Naive thymus-derived CD4-positive, alpha-beta T cell (primary cell): ENCODE data around the gene IL4I1. TPM values are rescaled to one million over a fixed set of nuclear protein-coding genes. Genes with fewer than 3 reads are reported as not detected.

ENCODE experiments used
- ATAC-seq: fragments of 150-1000 bp; cut with Tn5 transposase; 2 replicates; pipeline ENCODE4 v1.10.0; 2021; ENCODE audit warnings: mild to moderate bottlenecking, moderate library complexity
- CTCF ChIA-PET: fragments of 350-600 bp; sonication (Branson Sonifier 250); formaldehyde crosslinking; loops from one replicate; lab custom pipeline; 2021; ENCODE audit warnings: antibody characterized with exemption; lab: Charles Lee
- POLR2A ChIA-PET: fragments of 350-600 bp; sonication (Branson Sonifier 250); formaldehyde crosslinking; loops from one replicate; lab custom pipeline; 2021; ENCODE audit warnings: antibody characterized with exemption, inconsistent platforms; lab: Charles Lee
- DNase-seq, 9 donors: peaks; one replicate each; pipeline versions ENCODE4 v3.0.0 to v3.0.0-alpha.2; 2020 to 2022; ENCODE audit warnings: mixed read lengths in 1 of 9
- H3K27ac ChIP-seq: one replicate; pipeline ENCODE4 v1.7.0; 2013; ENCODE audit warnings: mild to moderate bottlenecking, low read depth, low read length, moderate library complexity
- H3K27me3 ChIP-seq, 2 donors: one replicate each; pipeline ENCODE4 v1.7.0; 2013; ENCODE audit warnings: low read length in 2 of 2, mild to moderate bottlenecking in 2 of 2, moderate library complexity in 2 of 2; ENCODE audit not compliant: control insufficient read depth in 2 of 2, insufficient read depth in 2 of 2
- H3K36me3 ChIP-seq, 3 experiments: 1 replicate in 2 of 3; 2 replicates in 1 of 3; pipeline ENCODE4 v1.7.0; 2013; ENCODE audit warnings: low read length in 3 of 3, mild to moderate bottlenecking in 3 of 3, moderate library complexity in 1 of 3; ENCODE audit not compliant: insufficient read depth in 3 of 3, control insufficient read depth in 2 of 3
- H3K4me1 ChIP-seq, 2 donors: one replicate each; pipeline ENCODE4 v1.7.0; 2013; ENCODE audit warnings: low read length in 2 of 2, mild to moderate bottlenecking in 2 of 2, moderate library complexity in 1 of 2; ENCODE audit not compliant: control insufficient read depth in 2 of 2, insufficient read depth in 2 of 2
- H3K4me3 ChIP-seq: 2 replicates; pipeline ENCODE4 v1.7.0; 2013; ENCODE audit warnings: mild to moderate bottlenecking, low read length
- H3K9me3 ChIP-seq, 3 experiments: 1 replicate in 2 of 3; 2 replicates in 1 of 3; pipeline ENCODE4 v1.7.0; 2013; ENCODE audit warnings: low read length in 3 of 3; ENCODE audit not compliant: control insufficient read depth in 2 of 3
- H3K27ac Mint-ChIP-seq, 9 donors: one replicate each; pipeline ENCODE4 v1.8.0; 2020 to 2022; ENCODE audit warnings: mixed read lengths in 9 of 9, mild to moderate bottlenecking in 8 of 9, moderate library complexity in 5 of 9, inconsistent platforms in 2 of 9
- H3K27me3 Mint-ChIP-seq, 5 donors: one replicate each; pipeline ENCODE4 v1.8.0; 2021 to 2022; ENCODE audit warnings: mixed read lengths in 5 of 5, mild to moderate bottlenecking in 1 of 5
- H3K36me3 Mint-ChIP-seq, 5 donors: one replicate each; pipeline ENCODE4 v1.8.0; 2020 to 2022; ENCODE audit warnings: mixed read lengths in 5 of 5, mild to moderate bottlenecking in 3 of 5, inconsistent platforms in 1 of 5
- H3K4me1 Mint-ChIP-seq, 7 donors: one replicate each; pipeline ENCODE4 v1.8.0; 2020 to 2022; ENCODE audit warnings: mixed read lengths in 7 of 7, mild to moderate bottlenecking in 3 of 7, inconsistent platforms in 1 of 7
- H3K4me3 Mint-ChIP-seq, 10 donors: one replicate each; pipeline ENCODE4 v1.8.0; 2020 to 2022; ENCODE audit warnings: mild to moderate bottlenecking in 10 of 10, mixed read lengths in 10 of 10, moderate library complexity in 6 of 10, inconsistent platforms in 2 of 10
- H3K9me3 Mint-ChIP-seq, 11 donors: one replicate each; pipeline ENCODE4 v1.8.0; 2020 to 2022; ENCODE audit warnings: mixed read lengths in 11 of 11, mild to moderate bottlenecking in 4 of 11, inconsistent platforms in 1 of 11, moderate library complexity in 1 of 11
- intact Hi-C, 2 donors: fragments of 100-400 bp; cut with micrococcal nuclease; formaldehyde crosslinking; loops; one replicate each; pipeline ENCODE4 v1.15.1; 2023
- polyA plus RNA-seq, 2 donors: library from polyadenylated mRNA; unstranded; fragments of 300-500 nt; fragmentation: Illumina TruSeq; gene quantifications; one replicate each; pipeline ENCODE4 v1.2.3, GENCODE V29; 2021
- total RNA-seq, 6 experiments: library from RNA in 5 of 6; stranded (reverse) in 5 of 6; gene quantifications; 1 replicate in 5 of 6; 2 replicates in 1 of 6; pipeline ENCODE4 v1.2.3 and lab custom pipeline; 2021 to 2026

The IL4I1 gene
- total and polyA plus RNA-seq, 7 experiments from 2014 or later: 1.2 to 6.8 (median 1.9) TPM; not detected in 2

- ATAC-seq (peak; percentile 4), DNase-seq (no peak)
- H3K4me3 Mint-ChIP-seq: no peak overlapping the region
- POLR2A ChIA-PET: interaction anchor here (1.1 to 1.7 kb wide), 4 partner anchors 8 to 27 kb away, joined by 4 to 6 read pairs (median 4); partner anchors contain the start of genes PNKP and PTOV1
- H3K27ac Mint-ChIP-seq: no peak overlapping the region
- peaks cover 3 to 10% (median 6%) of the 10 kb centered on the region in 7 donors for H3K4me1 Mint-ChIP-seq
- no peak overlapping the region for H3K27ac ChIP-seq
- peaks cover 0 to 1% (median 0%) of the 10 kb centered on the region in 11 donors for H3K9me3 Mint-ChIP-seq
- intact Hi-C loops: no loop called here
- no peaks in the 10 kb centered on the region for H3K27me3 ChIP-seq
- H3K4me3 ChIP-seq: no peak overlapping the region
- no peaks in the 10 kb centered on the region for H3K27me3 Mint-ChIP-seq
- CTCF ChIA-PET: interaction anchor here (0.7 kb wide), 1 partner anchor 27 kb away, joined by 3 read pairs; no protein-coding TSS in a partner anchor
- peaks cover 0 to 14% (median 3%) of the 10 kb centered on the region in 5 donors for H3K36me3 Mint-ChIP-seq
- peaks cover 0 to 86% (median 3%) of the 10 kb centered on the region in 3 experiments for H3K36me3 ChIP-seq
- no peaks in the 10 kb centered on the region for H3K9me3 ChIP-seq
- H3K4me1 ChIP-seq: no peaks in the 10 kb centered on the region
Measured at GRCh38 chr19:49858088-49858985, 38.4 kb downstream of the IL4I1 start.

DNA sequence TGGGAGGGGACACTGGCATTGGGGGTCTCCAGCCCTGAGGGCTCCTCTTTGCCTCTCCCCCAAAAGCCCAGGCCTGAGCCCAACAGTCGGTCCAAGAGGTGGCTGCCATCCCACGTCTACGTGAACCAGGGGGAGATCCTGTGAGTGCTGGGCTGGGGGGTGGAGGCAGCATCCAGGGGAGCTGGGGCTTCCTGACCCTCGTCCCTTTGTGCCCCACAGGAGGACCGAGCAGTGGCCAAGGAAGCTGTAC is 38.9 kb downstream of the IL4I1 start:
- H3K4me3 Mint-ChIP-seq: no peak overlapping the region
- intact Hi-C loops: no loop called here

DNA sequence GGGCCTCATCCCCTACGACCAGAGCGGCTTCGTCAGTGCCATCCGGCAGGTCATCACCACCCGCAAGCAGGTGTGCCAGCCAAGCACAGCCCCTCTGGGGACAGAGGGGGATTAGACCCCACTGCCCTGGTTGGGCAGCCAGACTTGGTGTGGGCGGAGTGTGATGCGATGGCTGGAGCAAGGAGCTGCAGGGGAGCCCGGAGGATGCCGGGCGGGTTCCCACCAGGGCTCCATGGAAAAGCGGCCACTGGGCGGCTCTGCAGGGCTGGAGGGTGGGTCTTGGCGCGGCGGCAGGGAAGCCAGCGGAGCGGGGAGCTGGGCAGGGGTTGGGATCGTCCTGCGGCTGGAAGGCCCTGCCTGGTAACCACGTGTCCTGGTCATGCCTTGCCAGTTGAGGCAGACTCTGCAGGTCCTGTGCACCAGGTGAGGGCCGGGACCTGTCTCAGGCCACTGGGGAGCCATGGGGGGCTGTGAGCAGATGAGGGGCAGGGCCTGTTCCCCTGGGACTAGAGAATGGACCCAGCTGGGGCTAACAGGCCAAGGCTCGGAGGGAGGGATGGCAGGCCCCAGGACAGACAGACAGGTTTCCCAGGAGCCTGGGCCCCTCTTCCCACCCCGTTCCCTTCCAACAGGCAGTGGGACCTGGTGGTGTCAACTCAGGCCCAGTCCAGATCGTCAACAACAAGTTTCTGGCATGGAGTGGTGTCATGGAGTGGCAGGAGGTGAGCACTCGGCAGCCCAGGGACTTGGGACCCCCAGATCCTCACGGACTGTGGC is 39.4 kb downstream of the IL4I1 start:
- H3K27me3 Mint-ChIP-seq: peaks cover 0 to 5% (median 0%) of the 10 kb centered on the region in 5 donors
- CTCF ChIA-PET: no interaction called here

More for the DNA sequence above, 38.9 kb downstream of the IL4I1 start:
- no peaks in the 10 kb centered on the region for H3K27me3 Mint-ChIP-seq
- POLR2A ChIA-PET: interaction anchor here (1.1 to 1.7 kb wide), 2 partner anchors 10 to 11 kb away, joined by 4 to 6 read pairs; partner anchors contain the start of gene PNKP
- Histone ChIP-seq H3K27ac (no peak overlapping the region), H3K4me1 (peaks cover 0 to 2% of the 10 kb centered on the region in 2 donors), H3K36me3 (peaks cover 0 to 81% (median 3%) of the 10 kb centered on the region in 3 experiments), H3K27me3 (no peaks in the 10 kb centered on the region), H3K4me3 (no peak overlapping the region), H3K9me3 (no peaks in the 10 kb centered on the region)
- peaks cover 0 to 1% (median 0%) of the 10 kb centered on the region in 11 donors for H3K9me3 Mint-ChIP-seq
- no peak overlapping the region for H3K27ac Mint-ChIP-seq
- ATAC-seq: no peak
- peaks cover 0 to 11% (median 0%) of the 10 kb centered on the region in 5 donors for H3K36me3 Mint-ChIP-seq
- H3K4me1 Mint-ChIP-seq: peaks cover 5 to 11% (median 6%) of the 10 kb centered on the region in 7 donors
- CTCF ChIA-PET: no interaction called here
- no peak for DNase-seq

GRCh38 chr19:49856574-49857021 is 40.1 kb downstream of the IL4I1 start:
- DNase-seq (no peak), ATAC-seq (no peak)
- Histone ChIP-seq H3K9me3 (no peaks in the 10 kb centered on the region), H3K27ac (no peak overlapping the region), H3K36me3 (peaks cover 0 to 71% (median 3%) of the 10 kb centered on the region in 3 experiments), H3K4me3 (no peak overlapping the region), H3K4me1 (peaks cover 7 to 11% of the 10 kb centered on the region in 2 donors), H3K27me3 (no peaks in the 10 kb centered on the region)
- Mint-ChIP-seq H3K27ac (no peak overlapping the region), H3K9me3 (peaks cover 0 to 1% (median 0%) of the 10 kb centered on the region in 11 donors), H3K4me3 (no peak overlapping the region), H3K36me3 (peaks cover 0 to 11% (median 0%) of the 10 kb centered on the region in 5 donors), H3K4me1 (peaks cover 13 to 21% (median 15%) of the 10 kb centered on the region in 7 donors), H3K27me3 (peaks cover 0 to 9% (median 0%) of the 10 kb centered on the region in 5 donors)
- POLR2A ChIA-PET: interaction anchor here (1.7 kb wide), 1 partner anchor 12 kb away, joined by 6 read pairs; no protein-coding TSS in a partner anchor
- CTCF ChIA-PET: no interaction called here
- intact Hi-C loops: no loop called here

More for the DNA sequence above, 39.4 kb downstream of the IL4I1 start:
- ATAC-seq: no peak
- Mint-ChIP-seq H3K4me1 (peaks cover 10 to 16% (median 11%) of the 10 kb centered on the region in 7 donors), H3K27ac (no peak overlapping the region), H3K4me3 (no peak overlapping the region), H3K36me3 (peaks cover 0 to 11% (median 0%) of the 10 kb centered on the region in 5 donors), H3K9me3 (peaks cover 0 to 1% (median 0%) of the 10 kb centered on the region in 11 donors)
- no peak overlapping the region for H3K4me3 ChIP-seq
- no peaks in the 10 kb centered on the region for H3K9me3 ChIP-seq
- peaks cover 3 to 7% of the 10 kb centered on the region in 2 donors for H3K4me1 ChIP-seq
- H3K27me3 ChIP-seq: no peaks in the 10 kb centered on the region
- peaks cover 0 to 76% (median 3%) of the 10 kb centered on the region in 3 experiments for H3K36me3 ChIP-seq
- no peak for DNase-seq
- POLR2A ChIA-PET: interaction anchor here (1.7 kb wide), 1 partner anchor 12 kb away, joined by 6 read pairs; no protein-coding TSS in a partner anchor
- intact Hi-C loops: no loop called here
- no peak overlapping the region for H3K27ac ChIP-seq

DNA sequence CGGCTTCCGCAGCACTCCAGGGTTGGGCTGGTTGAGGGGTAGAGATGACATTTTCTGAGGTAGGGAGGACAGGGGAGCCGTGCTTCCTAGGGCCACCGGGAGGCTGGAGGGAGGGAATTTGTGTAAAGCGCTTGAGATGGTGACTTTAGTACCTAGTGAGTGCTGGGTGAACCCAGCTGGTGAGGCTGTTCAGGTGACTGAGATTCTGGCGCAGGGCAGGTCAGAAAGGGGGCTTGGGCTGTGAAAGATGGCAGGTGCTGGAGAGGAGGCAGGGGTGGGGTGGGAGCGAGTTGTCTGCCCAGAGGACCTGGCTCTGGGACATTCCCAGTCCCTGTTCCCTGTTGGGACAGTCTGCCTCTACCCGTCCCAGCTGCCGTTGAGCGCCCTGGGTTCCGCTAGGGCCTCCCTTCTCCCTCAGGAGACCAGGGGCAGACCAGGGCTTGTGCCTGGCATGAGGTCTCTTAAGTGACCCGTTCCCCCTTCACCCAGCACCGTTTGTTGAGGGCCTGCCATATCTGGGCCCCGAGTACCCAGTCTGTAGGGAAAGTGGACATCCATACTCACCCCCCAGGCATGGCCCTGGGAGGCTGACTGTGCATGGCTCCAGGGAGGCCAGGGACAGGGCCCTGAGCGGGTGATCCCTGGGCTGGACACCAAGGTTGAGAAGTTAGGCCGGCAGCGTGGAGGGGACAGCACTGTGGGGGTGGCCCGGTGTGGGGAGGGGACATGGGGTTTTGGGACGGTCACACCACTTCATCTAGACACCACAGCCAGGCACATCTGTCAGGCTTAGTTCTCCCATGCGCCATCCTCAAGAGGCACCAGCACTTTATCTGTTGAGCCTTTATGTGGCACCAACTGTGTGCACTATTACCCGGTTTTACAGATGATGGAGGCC is 40.8 kb downstream of the IL4I1 start:
- Mint-ChIP-seq H3K27ac (peak overlapping the region in 4 of 9 donors; percentile 8 to 68 (median 40)), H3K27me3 (peaks cover 0 to 9% (median 0%) of the 10 kb centered on the region in 5 donors)
- no peak for ATAC-seq

More for the DNA sequence above, 40.8 kb downstream of the IL4I1 start:
- Histone ChIP-seq H3K27me3 (no peaks in the 10 kb centered on the region), H3K36me3 (peaks cover 0 to 64% (median 3%) of the 10 kb centered on the region in 3 experiments), H3K9me3 (no peaks in the 10 kb centered on the region), H3K4me3 (no peak overlapping the region), H3K4me1 (peaks cover 7 to 11% of the 10 kb centered on the region in 2 donors), H3K27ac (no peak overlapping the region)
- ChIA-PET POLR2A (interaction anchor here (1.7 kb wide), 1 partner anchor 13 kb away, joined by 6 read pairs; no protein-coding TSS in a partner anchor), CTCF (no interaction called here)
- Mint-ChIP-seq H3K36me3 (peaks cover 0 to 8% (median 0%) of the 10 kb centered on the region in 5 donors), H3K4me1 (peaks cover 13 to 21% (median 15%) of the 10 kb centered on the region in 7 donors), H3K9me3 (peaks cover 0 to 1% (median 0%) of the 10 kb centered on the region in 11 donors), H3K4me3 (peak overlapping the region in 1 of 10 donors; percentile 38)
- DNase-seq: no peak
- intact Hi-C loops: no loop called here
